Fibroblast of skin of back (primary cell): ENCODE data around the gene MBOAT7.

Source experiments
- DNase-seq: peaks from one replicate; pipeline ENCODE4 v3.0.0-alpha.2; 2013

The MBOAT7 gene

DNA sequence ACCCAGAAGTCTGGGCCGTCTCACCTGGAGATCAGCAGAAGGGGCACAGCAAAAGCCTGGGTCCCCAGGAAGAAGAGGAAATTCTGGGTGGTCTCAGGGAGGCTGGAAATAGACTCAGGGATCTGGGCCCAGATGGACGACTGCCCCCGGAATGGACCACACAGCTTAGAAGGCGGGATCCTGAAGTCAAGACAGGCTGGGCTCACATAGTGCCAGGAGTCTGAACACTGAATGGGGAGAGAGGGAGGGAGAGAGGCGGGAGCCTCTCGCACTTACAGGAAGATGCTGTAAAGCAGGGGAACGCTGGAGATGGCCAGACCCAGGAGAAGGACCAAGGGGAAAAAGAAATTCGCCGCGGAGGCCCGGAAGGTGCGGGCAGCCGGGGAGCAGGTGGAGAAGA lies 28.5 kb downstream of the MBOAT7 start:
- no peak for DNase-seq

- DNase-seq: peak; percentile 33
Observed at GRCh38 chr19:54160182-54160811, 29.1 kb downstream of the MBOAT7 start.

DNA sequence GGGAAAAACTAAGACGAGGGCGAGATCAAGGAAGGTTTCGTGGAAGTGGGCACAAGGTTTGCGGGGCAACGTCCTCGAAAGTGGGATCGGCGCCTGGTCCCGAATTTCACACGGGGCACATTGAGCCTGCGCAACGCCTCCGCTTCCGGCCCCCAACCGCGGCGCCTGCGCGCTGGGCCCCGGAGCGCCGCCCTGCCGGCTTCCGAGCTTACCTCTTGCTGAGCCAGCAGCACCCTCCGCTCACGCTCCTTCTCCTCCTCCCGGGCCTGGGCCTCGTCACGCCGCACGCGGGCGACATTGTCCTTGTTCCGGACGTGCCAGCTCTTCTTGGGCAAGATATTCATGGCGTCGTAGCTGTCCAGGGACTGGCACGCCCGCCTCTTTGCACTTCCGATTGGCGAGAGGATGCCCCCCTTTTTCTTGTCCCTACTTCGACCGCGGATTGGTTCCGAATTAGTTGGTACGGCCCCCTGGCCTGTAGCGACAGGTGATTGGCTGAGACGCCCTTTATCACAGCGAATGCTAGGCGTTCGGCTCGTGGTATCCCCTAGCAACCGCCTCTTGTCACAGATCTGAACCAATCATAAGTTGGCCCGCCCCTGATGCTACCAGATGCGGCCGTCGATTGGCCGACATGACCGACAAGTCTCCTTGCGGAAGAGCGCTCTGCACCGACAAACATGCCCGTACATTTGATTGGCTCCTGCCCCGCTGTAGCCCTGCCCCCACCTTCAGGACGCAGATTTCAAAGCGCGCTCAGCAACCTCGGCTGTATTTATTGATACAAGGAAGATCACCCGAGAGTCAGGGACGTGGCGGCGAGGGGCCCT lies 29.8 kb downstream of the MBOAT7 start, which contains the start of gene LENG1:
TSS of gene LENG1 (minus strand) at position 370 of the 830 bp plus-strand sequence. CDS start at position 344, 26 bp downstream.
- peak; percentile 100 for DNase-seq

- DNase-seq: no peak
Observed at GRCh38 chr19:54158812-54159351, 30.5 kb downstream of the MBOAT7 start.

DNA sequence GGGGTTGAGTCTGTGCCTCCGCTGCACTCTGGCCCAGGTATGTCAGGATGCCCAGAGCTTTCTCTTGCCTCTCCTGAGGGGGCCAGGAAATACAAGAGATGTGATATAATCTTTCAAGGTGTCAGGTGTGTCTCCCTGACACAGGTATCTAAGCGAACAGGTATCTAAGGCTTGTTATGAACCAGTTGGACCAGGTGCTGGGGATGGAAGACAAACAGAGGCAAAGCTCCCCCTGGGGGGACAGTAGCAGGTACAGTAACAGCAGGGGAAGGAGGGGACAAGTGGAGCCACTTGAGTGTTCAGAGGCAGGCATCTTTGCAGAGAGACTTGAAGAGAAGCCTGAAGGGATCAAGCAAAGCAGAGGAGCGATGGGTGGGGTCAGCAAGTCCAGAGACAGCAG lies 32.4 kb downstream of the MBOAT7 start:
- DNase-seq: no peak

DNA sequence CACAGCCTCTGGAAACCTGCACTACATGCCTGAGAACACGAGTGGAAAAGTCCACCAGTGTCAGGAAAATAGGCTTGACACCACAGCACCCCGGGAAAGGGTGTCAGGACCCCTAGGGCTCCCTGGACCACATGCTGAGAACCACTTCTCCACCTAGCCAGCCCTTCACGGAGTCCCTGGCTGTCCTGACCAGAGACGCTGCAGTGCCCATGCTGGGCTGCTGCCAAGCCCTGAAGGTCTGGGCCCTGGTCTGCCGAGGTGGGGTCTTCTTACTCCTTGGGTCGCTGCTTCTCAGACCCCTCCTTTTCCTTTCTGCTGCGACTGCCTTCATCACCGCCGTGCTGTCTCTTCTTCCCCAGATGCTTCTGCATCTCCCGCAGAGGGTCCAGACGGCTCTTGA lies 32.9 kb downstream of the MBOAT7 start:
- DNase-seq: no peak

GRCh38 chr19:54155694-54156093 lies 33.7 kb downstream of the MBOAT7 start:
- no peak for DNase-seq

DNA sequence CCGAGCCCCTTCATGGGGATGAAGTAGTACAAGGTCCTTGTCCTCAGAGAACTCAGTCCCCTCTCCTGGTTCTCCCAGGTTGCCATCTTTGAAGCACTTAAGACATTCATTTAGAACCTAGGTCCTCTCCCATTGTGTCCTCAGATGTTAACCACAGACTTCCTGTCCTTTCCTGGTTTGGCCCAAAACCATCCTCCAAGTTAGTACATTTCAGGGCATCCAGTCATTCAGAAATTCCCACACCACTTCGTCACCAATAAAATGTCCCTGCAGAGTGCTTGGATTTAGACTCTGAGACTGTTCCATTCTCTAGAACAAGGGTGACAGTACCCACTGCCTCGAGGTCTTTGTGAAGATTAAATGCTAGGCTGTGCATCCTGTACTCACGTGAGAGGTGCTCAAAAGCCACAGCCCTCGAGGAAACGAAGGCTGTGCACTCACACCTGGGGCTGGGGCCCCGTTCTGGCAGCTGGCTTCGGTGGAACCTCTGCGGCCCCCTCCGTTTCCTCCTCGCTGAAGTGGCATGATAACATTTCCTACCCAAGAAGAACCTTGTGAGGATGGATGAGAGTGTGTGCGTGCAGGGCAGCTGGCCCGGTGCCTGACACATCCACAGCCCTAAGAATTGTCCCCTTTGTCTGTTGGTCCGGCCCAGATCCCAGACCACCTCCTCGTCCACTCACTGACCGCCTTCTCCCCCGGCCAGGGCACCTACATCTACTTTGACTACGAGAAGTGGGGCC lies 34.6 kb downstream of the MBOAT7 start:
- DNase-seq: peak; percentile 65

DNA sequence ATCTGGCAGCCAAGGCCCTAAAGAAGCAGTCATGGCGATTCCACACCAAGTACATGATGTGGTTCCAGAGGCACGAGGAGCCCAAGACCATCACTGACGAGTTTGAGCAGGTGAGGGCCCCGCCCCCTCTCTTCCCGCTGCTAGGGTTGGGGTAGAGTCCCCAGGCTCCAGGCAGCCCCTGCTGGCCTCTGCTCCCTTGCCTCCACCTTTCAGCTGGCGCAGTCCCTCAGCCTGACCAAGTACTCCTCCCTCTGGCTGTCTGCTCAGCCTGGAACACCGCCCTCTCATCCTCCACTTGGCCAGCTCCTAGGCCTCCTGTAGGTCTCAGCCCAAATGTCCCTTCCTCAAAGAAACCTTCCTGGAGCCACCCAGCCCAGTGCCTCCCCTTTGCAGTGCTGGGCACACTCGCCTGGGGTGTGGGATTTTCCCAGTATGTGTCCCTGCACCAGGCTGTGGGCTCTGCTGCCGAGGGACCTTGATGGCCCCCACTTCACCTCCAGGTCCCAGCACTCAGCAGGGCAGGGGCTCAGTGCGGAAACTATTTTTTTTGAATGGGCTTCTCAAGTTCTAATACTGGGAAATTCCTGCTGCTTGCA lies 35.6 kb downstream of the MBOAT7 start:
- no peak for DNase-seq

DNA sequence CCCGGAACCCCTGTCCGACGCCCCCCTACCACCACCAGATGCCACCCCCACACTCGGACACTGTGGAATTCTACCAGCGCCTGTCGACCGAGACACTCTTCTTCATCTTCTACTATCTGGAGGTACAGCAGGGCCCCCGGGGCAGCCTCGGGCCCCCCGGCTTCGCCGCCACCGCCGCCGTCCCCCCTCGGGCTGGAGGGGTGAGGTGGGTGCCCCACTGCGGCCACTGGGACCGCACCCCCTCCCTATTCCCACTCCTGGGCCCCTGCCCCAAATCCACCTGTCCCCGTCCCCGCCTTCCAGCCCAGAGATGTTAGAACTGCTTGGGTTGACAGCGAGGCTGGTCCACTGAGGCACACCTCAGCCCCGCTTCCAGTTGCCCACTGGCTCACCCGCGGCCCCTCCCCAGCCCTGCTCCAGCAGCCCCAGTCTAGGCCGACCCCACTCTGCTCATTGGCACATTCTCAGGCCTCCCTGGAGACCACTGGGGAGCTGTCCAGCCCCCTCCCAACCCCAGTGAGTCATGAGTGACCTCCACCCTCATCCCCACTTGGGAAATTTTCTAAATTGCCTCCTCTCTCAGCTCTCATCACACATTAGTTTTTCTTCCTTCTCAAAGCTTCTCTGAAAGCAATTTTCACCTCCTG lies 36.4 kb downstream of the MBOAT7 start:
- DNase-seq: peak; percentile 16

DNA sequence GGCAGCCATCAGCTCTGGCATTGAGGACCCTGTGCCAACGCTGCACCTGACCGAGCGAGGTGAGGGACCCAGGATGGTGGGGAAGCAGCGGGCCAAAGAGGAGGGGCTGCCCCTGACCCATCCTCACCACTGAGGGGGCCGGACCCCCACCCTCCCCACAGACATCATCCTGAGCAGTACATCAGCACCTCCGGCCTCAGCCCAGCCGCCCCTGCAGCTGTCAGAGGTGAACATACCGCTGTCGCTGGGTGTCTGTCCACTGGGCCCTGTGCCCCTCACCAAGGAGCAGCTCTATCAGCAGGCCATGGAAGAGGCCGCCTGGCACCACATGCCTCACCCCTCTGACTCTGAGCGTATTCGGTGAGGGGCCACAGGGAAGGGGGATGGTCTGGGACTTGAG lies 37.1 kb downstream of the MBOAT7 start:
- DNase-seq: no peak

GRCh38 chr19:54151362-54152035 lies 37.9 kb downstream of the MBOAT7 start:
- no peak for DNase-seq

DNA sequence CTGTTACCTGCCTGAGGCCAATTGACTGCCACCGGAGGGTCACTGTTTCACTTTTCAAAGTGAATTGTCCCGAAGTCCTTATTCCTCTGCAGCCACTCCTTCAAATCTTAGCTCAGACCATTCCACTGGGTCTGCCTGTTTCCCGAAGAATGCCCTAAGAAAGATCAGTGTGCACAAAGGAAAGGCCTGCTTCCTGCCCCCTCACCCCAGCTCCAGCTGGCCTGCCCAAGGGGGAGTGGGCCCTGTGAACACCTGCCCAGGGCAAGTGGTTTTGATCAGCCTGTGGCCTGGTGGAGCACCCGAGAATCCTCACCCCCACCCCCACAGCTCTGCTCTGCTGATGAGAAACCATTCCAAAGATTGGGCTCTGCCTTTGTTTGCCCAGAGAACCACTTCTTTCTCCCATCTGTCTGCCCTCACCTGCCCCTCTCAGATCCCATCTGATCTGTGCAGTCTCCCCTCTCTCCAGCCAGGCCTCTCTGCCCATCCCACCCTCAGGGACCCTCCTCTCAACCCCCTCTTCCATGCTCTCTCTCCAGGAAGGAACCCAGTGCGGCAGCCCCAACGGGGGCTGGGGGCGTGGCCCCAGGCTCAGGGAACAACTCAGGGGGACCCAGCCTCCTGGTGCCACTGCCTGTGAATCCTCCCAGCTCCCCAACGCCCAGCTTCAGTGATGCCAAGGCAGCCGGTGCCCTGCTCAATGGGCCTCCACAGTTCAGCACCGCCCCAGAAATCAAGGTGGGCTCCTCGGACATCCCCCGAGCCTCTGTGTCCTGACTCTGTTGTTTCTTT lies 40.2 kb downstream of the MBOAT7 start:
- DNase-seq: no peak

- no peak for DNase-seq
Observed at GRCh38 chr19:54148158-54148557, 41.2 kb downstream of the MBOAT7 start.

- DNase-seq: no peak
Observed at GRCh38 chr19:54147676-54148075, 41.7 kb downstream of the MBOAT7 start.

- no peak for DNase-seq
Observed at GRCh38 chr19:54145541-54146158, 43.7 kb downstream of the MBOAT7 start.

GRCh38 chr19:54142166-54142780 lies 47.1 kb downstream of the MBOAT7 start:
- DNase-seq: no peak

DNA sequence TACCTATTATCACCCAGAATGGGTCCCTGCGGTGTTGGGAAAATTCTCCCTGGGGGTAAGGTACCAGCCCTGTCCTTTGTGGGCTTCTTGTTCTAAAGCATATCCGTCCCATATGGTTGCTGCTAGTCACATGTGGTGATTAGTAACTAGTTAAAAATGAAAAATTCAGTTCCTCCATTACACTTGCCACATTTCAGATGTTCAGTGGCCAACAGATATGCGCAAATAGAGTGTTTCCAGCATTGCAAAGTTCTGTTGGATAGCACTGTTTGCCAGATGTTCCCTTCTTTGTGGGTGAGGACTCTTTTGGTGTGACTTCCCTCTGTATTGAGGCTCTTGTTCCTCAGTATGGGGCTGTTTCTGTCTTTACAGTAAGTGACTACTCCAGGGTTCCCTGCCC lies 48.0 kb downstream of the MBOAT7 start:
- DNase-seq: no peak

DNA sequence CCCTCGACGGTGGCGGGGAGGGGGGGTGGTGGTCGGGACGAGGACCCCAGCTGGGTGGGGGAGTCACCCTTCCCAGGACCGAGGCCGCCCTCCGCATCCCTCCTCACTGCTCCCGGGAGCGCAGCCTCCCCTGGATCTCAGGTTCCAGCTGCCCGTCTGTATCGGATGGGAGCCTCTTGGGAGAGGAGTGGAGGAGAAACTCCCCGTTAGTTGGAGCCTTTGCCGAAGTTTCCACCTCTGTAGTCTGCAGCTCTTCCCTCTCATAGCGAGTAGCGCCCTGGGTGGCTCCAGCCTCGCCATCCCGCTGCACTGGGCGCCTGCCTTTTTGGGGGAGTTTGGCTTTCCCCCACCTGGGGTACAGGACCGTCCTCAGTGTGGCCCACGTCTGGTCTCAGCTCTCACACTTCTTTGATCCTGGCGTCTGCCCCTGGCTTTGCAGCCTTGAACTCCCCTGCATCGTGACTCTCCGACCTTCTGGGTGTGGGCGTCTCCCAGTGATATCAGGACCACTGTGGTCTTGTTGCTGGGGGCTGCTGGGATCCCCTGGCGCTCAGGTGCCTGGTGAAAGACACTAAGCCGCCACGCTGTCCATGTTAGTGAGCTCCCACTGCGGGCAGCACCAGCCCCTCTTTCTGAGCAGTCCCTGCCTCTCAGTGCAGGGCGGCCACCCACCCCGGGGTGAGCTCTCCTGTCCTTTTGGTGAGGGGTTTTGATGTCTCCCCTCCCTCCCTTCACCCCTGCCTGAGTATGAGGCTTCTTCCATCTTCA lies 50.7 kb downstream of the MBOAT7 start:
- DNase-seq: no peak
